ENCODE data around the gene RALGAPA2.

The RALGAPA2 gene

DNA sequence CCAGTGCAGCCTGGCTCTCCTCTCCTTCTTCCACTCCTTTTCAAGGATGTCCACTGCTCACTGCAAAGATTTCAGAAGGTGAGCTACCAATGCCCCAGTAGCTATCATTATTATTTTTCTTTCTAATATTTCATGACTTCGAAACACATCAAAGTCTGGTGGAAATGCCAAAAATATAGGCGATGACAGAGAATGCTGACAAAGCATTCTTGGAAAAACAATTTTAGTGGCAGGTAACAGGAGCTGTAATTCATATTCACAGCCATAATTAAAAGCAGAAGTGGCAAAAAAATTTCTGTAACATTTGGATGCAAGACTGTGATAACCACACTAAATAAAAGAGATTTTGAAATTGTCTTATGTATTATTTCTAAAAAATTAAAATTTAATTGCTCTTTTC lies 133.6 kb downstream of the RALGAPA2 start:
- DNase-seq (ENCODE audit: low read depth, low spot score): no peak

DNA sequence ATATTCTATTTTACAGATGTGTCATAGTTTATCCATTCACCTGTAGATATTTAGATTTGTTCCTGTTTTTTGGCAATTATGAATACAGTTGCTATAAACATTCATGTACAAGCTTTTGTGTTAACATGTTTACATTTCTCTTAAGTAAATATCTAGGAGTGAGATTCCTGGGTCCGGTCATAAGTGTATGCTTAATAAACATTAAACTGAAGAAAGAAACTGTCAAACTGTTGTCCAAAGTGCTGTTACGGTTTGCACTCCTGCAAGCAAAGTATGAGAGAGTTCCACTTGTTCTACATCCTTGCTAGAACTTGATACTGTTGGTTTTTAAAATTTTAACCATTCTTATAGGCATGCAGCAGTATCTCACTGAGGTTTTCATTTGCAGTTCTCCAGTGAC lies 138.6 kb downstream of the RALGAPA2 start:
- DNase-seq (ENCODE audit: low read depth, low spot score): no peak

GRCh38 chr20:20571068-20571780 lies 141.2 kb downstream of the RALGAPA2 start:
- DNase-seq (ENCODE audit: low read depth, low spot score): no peak

DNA sequence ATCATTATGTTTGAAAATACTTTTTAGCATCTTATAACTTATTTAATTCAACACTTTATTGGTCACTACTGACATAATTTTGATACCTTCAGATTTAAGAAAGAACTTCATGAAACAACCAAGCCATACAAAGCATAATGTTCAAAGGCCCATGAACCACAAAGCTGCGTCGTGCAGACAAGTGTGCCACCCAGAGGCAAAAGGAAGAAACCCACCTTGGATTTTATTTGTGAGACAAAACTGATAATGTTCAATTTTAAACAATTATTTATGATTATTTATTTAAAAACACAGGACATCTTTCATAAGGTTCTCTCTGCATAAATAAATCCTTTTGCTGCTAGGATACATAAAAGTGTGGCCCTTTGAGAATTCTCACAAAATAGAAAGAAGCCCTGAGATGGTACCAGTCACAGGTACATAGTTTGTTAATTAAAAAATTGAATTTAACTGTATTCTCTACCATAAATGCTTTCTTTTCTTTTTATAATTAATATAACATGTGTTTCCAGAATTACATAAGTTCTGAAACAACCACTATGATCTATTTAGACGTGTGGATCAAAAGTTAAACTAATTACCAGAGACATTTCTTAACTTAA lies 143.7 kb downstream of the RALGAPA2 start:
- DNase-seq (ENCODE audit: low read depth, low spot score): peak; percentile 61

- DNase-seq (ENCODE audit: low read depth, low spot score): no peak
Measured at GRCh38 chr20:20567712-20568111, 144.7 kb downstream of the RALGAPA2 start.

- DNase-seq (ENCODE audit: low read depth, low spot score): no peak
Measured at GRCh38 chr20:20566516-20566915, 145.9 kb downstream of the RALGAPA2 start.

DNA sequence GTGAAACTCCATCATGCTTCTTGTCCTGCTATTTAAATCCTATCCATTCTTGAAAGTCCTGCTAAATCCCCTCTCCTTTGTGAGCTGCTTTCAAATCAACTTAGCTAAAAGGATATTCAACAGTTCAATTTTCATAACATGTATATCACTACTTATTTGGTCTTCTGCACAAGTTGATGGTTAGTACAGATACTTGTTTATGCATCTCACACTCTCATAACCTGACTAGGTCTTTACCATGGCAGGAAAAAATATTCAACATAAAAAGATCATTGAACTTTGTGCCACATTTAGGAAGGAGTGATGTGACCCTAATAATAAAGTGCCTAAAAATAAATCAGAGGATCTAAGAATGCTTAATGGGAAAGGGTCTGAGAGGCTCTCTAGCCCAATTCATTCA lies 148.2 kb downstream of the RALGAPA2 start:
- no peak for DNase-seq (ENCODE audit: low read depth, low spot score)

- DNase-seq (ENCODE audit: low read depth, low spot score): no peak
Measured at GRCh38 chr20:20562507-20562906, 149.9 kb downstream of the RALGAPA2 start.

DNA sequence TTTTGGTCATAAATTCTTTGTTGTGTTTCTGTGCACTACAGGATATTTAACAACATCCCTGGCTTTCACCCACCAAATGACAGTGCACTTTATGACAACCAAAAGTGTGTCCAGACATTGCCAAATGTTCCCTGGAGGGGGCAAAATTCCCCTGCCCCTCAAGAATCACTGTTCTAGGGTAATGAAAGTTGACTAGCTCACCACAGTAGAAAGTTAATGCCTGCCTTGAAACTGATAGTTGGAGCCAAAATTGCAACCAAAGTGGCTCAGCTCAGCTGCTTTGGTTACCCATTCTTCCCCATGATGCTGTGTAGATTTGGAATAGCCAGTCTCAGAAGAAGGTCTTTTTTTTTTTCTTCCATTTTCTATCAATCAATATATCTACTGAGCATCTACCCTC lies 150.6 kb downstream of the RALGAPA2 start:
- DNase-seq (ENCODE audit: low read depth, low spot score): no peak

DNA sequence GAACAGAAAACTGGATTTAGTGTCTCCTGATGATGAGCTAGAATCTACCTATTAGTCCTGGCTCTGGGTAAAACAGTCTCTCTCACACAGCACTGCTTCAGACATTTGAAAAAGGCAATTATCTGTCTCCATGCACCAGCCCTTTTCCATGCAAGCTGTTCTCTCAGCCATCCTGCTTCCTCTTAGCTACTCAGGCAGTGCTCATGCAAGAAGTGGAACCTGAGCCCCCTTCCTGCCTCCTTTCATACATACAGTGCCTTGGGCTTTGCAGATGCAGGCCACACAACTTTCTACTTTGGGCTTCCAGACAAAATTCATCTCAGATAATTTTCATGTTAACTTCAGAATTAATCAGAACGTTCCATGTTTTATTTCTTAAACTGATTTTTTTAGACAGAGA lies 151.3 kb downstream of the RALGAPA2 start:
- DNase-seq (ENCODE audit: low read depth, low spot score): no peak

GRCh38 chr20:20557406-20557805 lies 155.0 kb downstream of the RALGAPA2 start:
- DNase-seq (ENCODE audit: low read depth, low spot score): no peak

DNA sequence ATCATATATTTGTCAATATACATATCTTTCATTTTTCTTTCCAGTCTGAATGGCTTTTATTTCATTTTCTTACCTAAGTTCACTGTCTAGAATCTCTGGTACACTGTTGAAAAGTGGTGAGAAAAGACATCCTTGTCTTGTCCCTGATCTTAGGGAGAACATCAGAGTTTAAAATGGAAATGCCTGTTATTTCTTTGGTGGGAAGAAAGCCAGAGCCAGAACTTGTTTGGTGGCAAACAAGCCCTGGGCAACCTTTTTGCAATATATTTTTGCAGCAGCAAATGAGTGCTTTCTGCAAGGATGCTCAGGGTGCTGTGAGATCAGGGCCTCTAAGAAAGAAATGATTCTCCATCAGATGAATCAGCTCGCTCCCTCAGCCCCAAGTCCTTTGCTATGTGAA lies 156.6 kb downstream of the RALGAPA2 start:
- no peak for DNase-seq (ENCODE audit: low read depth, low spot score)

GRCh38 chr20:20554951-20555350 lies 157.5 kb downstream of the RALGAPA2 start:
- no peak for DNase-seq (ENCODE audit: low read depth, low spot score)

DNA sequence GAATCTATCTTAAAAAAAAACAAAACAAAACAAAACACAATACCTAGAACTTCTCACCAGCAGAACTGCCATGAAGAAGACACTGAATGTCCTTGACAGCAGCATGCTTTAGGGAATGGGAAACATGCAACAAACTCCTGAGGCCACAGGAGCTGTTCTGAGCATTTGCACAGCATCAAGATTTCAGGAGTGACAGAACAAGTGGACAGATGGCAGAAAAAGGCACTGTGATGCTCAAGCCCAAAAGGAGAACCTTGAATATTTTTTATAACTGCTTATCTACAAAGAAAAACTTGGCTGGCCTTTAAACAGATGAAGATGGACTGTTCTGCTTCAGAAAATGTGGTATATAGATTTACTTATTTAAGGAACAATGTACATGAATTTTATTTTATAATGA lies 158.9 kb downstream of the RALGAPA2 start:
- no peak for DNase-seq (ENCODE audit: low read depth, low spot score)

- DNase-seq (ENCODE audit: low read depth, low spot score): no peak
Measured at GRCh38 chr20:20552076-20552475, 160.4 kb downstream of the RALGAPA2 start.

DNA sequence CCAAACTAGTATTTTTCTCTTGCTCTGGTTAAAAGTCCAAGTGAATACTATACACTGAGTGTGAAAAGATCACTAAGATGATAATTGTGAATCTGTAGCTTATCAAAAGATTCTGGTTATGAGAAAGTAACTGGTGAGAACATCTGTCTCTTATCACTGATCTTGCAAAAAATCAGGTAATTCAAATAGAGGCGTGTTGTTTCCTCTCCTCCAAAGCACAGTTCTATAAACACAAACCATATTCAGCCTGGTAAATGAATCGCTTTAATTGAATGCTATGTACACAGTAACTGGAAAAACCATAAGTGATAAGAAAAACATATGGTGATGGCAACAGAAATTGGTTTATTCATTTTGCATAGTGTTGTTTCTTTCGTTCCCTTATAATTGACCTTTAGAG lies 161.0 kb downstream of the RALGAPA2 start:
- DNase-seq (ENCODE audit: low read depth, low spot score): no peak

- peak; percentile 39 for DNase-seq (ENCODE audit: low read depth, low spot score)
Measured at GRCh38 chr20:20549704-20550103, 162.7 kb downstream of the RALGAPA2 start.

- no peak for DNase-seq (ENCODE audit: low read depth, low spot score)
Measured at GRCh38 chr20:20549267-20549612, 163.2 kb downstream of the RALGAPA2 start.

DNA sequence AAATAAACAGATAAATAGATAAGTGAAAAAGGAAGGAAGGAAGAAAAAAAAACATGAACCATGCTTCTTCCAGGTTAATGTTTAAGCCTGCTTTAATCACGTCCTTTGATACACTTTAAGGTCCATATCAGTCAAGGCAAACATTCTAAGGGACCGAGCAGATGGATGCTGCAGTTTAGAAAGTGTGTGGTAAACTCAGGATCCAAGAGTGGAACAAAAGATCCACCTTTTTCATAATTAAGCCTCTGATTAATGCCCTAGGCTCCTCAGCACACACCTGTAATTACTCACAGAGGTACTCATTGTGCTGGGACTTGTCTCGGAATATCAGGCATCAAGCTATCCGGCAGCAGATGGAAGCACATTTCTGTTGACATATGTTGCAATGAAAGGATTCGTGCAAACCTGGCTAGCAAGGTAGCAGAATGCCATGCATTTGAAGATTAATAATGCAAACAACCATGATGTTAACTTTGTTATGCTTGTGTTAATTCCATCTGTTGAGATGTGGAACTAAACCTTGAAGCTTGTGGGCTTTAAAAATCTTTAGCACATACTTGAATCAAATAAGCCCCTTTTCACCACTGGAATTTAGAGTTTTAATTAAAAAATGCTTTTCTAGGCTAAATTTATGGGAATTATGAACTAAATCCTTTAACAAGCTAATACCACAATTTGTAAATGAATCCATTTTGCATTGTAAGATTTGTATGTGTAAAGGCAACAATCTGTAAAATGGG lies 163.7 kb downstream of the RALGAPA2 start:
- no peak for DNase-seq (ENCODE audit: low read depth, low spot score)

- no peak for DNase-seq (ENCODE audit: low read depth, low spot score)
Measured at GRCh38 chr20:20547876-20548266, 164.6 kb downstream of the RALGAPA2 start.

- peak; percentile 3 for DNase-seq (ENCODE audit: low read depth, low spot score)
Measured at GRCh38 chr20:20547221-20547875, 165.1 kb downstream of the RALGAPA2 start.

DNA sequence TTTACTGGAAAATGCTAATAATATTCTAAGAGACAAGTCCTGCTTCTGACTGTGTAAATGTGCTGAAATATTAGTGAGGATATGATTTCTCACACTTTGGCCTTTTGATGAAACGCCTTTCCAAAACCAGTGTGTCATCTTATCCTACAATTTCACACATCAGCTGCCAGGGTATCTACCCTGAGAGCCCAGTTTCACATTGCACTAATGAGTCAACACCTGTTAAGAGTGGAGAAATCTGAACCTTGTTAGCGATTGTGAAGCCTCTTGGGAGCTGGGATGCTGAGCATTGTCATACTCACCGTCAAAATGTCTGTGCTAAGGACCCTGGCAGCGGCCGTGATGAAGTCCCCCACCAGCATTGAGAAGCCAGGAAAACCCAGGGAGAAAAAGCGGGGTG lies 166.0 kb downstream of the RALGAPA2 start:
- DNase-seq (ENCODE audit: low read depth, low spot score): no peak

Data from astrocyte of the hippocampus (primary cell).